ENCODE measurements around the gene IRF2BP2.

IRF2BP2 gene

DNA sequence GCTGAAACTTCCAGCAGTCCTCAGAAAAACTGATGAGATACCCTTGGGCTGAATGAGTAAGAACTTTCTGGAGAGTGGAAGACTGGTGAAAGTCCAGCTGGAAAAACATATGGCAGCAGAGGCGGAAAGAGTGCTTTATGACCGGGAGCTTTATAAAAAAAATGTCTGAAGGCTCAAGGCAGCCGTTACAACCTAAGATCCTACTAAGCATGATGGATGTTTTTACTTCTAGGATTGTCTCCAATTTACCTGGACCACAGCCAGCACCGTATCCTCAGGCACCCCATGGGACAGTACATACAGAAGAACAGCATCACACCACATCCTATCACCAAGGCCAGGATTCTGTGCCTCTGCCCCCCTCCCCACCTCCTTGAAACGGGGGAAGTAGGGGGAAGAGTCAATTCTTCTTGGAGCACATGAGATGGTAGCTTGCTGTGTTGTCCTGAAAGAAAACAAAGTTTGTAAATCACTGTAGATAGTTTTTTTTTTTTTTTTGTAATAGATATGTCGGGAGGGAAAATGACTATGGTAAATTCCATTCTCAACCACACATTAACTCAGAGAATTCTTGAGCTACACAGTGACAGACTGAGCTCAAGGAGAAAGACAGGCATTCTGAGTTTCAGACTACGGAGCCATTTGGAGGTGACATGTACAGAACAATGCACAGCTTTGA, 11.8 kb upstream of the IRF2BP2 start (continued):
- TF ChIP-seq, protein P1, sequence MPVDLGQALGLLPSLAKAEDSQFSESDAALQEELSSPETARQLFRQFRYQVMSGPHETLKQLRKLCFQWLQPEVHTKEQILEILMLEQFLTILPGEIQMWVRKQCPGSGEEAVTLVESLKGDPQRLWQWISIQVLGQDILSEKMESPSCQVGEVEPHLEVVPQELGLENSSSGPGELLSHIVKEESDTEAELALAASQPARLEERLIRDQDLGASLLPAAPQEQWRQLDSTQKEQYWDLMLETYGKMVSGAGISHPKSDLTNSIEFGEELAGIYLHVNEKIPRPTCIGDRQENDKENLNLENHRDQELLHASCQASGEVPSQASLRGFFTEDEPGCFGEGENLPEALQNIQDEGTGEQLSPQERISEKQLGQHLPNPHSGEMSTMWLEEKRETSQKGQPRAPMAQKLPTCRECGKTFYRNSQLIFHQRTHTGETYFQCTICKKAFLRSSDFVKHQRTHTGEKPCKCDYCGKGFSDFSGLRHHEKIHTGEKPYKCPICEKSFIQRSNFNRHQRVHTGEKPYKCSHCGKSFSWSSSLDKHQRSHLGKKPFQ (tag by site-specific recombination; IDR thresholded peaks at IDR 0.05) = peak; percentile 69; the same call in 1 of the 2 replicates
- TF ChIP-seq SP7 (tag by site-specific recombination; IDR thresholded peaks at IDR 0.05) (peak; percentile 48; the same call in 1 of the 2 replicates), ZNF341 (tag by site-specific recombination; IDR thresholded peaks at IDR 0.05; ENCODE audit: low read depth) (peak; percentile 87), ZNF404 (tag by site-specific recombination; IDR thresholded peaks at IDR 0.05) (no peak), ZNF549 (tag by site-specific recombination; IDR thresholded peaks at IDR 0.05) (no peak), ZSCAN23 (tag by site-specific recombination; IDR thresholded peaks at IDR 0.05) (0 out of 2 replicates have a peak, but pooled peaks have one; percentile 12), ZNF707 (tag by site-specific recombination; IDR thresholded peaks at IDR 0.05) (no peak), ZNF585B (tag by site-specific recombination; IDR thresholded peaks at IDR 0.05) (no peak), ZBTB8A (tag by site-specific recombination; IDR thresholded peaks at IDR 0.05) (0 out of 2 replicates have a peak, but pooled peaks have one; percentile 22), ZNF366 (tag by site-specific recombination; conservative IDR thresholded peaks at IDR 0.05) (0 out of 2 replicates have a peak, but pooled peaks have one; percentile 14), ZNF214 (tag by site-specific recombination; IDR thresholded peaks at IDR 0.05; ENCODE audit: borderline replicate concordance) (no peak), ZFP69B (tag by site-specific recombination; IDR thresholded peaks at IDR 0.05) (no peak), SP3 (tag by site-specific recombination; IDR thresholded peaks at IDR 0.05) (peak; percentile 54; the same call in 1 of the 2 replicates), YY2 (tag by site-specific recombination; IDR thresholded peaks at IDR 0.05) (peak; percentile 58; the same call in 1 of the 2 replicates), ZNF184 (tag by site-specific recombination; IDR thresholded peaks at IDR 0.05) (peak; percentile 13; the same call in 1 of the 2 replicates)
- TF ChIP-seq, protein P2, sequence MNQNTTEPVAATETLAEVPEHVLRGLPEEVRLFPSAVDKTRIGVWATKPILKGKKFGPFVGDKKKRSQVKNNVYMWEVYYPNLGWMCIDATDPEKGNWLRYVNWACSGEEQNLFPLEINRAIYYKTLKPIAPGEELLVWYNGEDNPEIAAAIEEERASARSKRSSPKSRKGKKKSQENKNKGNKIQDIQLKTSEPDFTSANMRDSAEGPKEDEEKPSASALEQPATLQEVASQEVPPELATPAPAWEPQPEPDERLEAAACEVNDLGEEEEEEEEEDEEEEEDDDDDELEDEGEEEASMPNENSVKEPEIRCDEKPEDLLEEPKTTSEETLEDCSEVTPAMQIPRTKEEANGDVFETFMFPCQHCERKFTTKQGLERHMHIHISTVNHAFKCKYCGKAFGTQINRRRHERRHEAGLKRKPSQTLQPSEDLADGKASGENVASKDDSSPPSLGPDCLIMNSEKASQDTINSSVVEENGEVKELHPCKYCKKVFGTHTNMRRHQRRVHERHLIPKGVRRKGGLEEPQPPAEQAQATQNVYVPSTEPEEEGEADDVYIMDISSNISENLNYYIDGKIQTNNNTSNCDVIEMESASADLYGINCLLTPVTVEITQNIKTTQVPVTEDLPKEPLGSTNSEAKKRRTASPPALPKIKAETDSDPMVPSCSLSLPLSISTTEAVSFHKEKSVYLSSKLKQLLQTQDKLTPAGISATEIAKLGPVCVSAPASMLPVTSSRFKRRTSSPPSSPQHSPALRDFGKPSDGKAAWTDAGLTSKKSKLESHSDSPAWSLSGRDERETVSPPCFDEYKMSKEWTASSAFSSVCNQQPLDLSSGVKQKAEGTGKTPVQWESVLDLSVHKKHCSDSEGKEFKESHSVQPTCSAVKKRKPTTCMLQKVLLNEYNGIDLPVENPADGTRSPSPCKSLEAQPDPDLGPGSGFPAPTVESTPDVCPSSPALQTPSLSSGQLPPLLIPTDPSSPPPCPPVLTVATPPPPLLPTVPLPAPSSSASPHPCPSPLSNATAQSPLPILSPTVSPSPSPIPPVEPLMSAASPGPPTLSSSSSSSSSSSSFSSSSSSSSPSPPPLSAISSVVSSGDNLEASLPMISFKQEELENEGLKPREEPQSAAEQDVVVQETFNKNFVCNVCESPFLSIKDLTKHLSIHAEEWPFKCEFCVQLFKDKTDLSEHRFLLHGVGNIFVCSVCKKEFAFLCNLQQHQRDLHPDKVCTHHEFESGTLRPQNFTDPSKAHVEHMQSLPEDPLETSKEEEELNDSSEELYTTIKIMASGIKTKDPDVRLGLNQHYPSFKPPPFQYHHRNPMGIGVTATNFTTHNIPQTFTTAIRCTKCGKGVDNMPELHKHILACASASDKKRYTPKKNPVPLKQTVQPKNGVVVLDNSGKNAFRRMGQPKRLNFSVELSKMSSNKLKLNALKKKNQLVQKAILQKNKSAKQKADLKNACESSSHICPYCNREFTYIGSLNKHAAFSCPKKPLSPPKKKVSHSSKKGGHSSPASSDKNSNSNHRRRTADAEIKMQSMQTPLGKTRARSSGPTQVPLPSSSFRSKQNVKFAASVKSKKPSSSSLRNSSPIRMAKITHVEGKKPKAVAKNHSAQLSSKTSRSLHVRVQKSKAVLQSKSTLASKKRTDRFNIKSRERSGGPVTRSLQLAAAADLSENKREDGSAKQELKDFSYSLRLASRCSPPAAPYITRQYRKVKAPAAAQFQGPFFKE (tag by site-specific recombination; IDR thresholded peaks at IDR 0.05; ENCODE audit: borderline replicate concordance) = no peak
- TF ChIP-seq, protein P3, sequence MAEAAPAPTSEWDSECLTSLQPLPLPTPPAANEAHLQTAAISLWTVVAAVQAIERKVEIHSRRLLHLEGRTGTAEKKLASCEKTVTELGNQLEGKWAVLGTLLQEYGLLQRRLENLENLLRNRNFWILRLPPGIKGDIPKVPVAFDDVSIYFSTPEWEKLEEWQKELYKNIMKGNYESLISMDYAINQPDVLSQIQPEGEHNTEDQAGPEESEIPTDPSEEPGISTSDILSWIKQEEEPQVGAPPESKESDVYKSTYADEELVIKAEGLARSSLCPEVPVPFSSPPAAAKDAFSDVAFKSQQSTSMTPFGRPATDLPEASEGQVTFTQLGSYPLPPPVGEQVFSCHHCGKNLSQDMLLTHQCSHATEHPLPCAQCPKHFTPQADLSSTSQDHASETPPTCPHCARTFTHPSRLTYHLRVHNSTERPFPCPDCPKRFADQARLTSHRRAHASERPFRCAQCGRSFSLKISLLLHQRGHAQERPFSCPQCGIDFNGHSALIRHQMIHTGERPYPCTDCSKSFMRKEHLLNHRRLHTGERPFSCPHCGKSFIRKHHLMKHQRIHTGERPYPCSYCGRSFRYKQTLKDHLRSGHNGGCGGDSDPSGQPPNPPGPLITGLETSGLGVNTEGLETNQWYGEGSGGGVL (tag by site-specific recombination; IDR thresholded peaks at IDR 0.05) = peak; percentile 74
- TF ChIP-seq, protein P4, sequence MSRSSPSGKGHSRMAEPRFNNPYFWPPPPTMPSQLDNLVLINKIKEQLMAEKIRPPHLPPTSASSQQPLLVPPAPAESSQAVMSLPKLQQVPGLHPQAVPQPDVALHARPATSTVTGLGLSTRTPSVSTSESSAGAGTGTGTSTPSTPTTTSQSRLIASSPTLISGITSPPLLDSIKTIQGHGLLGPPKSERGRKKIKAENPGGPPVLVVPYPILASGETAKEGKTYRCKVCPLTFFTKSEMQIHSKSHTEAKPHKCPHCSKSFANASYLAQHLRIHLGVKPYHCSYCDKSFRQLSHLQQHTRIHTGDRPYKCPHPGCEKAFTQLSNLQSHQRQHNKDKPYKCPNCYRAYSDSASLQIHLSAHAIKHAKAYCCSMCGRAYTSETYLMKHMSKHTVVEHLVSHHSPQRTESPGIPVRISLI (tag by site-specific recombination; IDR thresholded peaks at IDR 0.05) = peak; percentile 57; the same call in 1 of the 2 replicates

All from HEK293 (cell line).